GM12873 (cell line): ENCODE measurements around the gene BBS12.

Experiments
- CTCF ChIP-seq: IDR thresholded peaks from 2 replicates; pipeline ENCODE4 v1.5.1; 2012; ENCODE audit warnings: low read depth, mild to moderate bottlenecking, moderate library complexity, low read length, control low read depth; ENCODE audit not compliant: insufficient read depth; ENCODE audit errors: missing control alignments

The BBS12 gene

GRCh38 chr4:122775987-122776836 is 43.7 kb downstream of the BBS12 start:
- TF ChIP-seq CTCF, result no peak

- TF ChIP-seq CTCF, result no peak
These were observed 44.4 kb downstream of the BBS12 start for GRCh38 chr4:122776916-122777315.

- no peak for TF ChIP-seq CTCF
These were observed 45.6 kb downstream of the BBS12 start for GRCh38 chr4:122777846-122778673.

GRCh38 chr4:122781486-122781885 is 49.0 kb downstream of the BBS12 start:
- TF ChIP-seq CTCF, result no peak

- TF ChIP-seq CTCF, result no peak
These were observed 51.1 kb downstream of the BBS12 start for GRCh38 chr4:122783301-122784215.

GRCh38 chr4:122784261-122784660 is 51.8 kb downstream of the BBS12 start:
- TF ChIP-seq CTCF, result no peak
